IPS DF 4.7 (cell line): ENCODE results near the gene EDAR.

Source experiments
- DNase-seq: peaks from one replicate; pipeline ENCODE4 v3.0.0-alpha.2; 2013; ENCODE audit warnings: low spot score; ENCODE audit errors: extremely low read depth

EDAR gene

DNA sequence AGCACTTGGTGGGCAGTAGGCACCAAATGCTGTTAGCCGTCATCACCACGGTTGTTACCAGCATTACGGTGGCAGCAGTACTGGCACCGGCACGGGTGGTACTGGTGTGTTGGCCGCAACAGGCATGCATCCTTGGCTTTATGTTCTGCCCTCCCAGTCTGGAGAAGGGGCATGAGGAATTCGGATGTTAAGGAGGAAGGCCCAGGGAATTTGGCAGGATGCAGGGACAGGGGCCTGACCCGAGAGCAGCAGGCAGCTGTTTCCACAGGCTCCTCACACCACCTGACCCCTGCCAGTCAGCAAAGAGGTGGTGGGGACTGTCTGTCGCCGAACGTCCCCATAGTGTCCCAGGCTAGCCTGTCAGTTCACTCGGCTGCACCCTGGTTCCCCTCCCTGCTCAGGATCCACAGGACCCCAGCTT lies 79.0 kb downstream of the EDAR start:
- no peak for DNase-seq

DNA sequence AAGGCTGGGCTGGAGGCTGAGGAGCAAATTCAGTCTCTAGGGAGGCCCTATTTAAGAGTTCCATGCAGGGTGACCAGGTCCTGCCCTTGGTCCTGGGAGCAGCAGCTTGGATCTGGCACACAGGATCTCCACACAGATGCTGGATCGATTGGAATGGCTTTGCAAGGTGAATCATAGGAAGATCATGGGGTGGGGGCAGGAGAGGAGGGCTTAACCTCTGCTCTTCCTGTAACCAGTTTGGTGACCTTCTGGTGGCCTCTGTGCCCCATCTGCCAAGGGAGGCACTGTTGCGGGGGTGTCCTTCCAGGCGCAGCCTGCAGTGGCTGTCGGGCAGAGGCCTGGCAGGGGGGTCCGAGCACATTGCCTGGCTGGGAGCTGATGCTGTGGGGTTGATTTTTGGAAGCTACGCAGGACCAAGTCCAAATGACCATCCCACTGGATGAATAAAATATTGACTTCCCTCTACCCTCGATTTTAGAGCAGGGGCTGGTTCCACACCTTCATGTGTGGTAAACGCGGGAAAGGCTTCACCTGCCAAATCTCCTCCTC lies 79.7 kb downstream of the EDAR start:
- no peak for DNase-seq

DNA sequence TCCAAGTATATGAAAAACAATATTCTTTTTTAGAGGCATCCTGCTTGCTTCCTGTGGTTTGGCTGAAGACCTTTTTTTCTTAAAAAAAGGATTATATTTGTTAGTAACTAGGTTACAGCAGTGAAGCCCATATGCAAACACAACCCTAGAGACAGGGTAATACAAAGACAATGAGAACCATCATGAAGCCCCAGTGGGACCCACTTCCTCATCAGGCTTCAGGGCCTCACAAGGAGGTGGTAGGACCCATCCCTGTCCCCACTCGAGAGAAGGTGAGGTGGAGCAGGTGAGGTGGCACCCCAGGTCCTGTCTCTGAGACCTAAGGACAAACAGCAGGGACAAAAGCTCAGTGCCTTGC lies 80.3 kb downstream of the EDAR start:
- no peak for DNase-seq

DNA sequence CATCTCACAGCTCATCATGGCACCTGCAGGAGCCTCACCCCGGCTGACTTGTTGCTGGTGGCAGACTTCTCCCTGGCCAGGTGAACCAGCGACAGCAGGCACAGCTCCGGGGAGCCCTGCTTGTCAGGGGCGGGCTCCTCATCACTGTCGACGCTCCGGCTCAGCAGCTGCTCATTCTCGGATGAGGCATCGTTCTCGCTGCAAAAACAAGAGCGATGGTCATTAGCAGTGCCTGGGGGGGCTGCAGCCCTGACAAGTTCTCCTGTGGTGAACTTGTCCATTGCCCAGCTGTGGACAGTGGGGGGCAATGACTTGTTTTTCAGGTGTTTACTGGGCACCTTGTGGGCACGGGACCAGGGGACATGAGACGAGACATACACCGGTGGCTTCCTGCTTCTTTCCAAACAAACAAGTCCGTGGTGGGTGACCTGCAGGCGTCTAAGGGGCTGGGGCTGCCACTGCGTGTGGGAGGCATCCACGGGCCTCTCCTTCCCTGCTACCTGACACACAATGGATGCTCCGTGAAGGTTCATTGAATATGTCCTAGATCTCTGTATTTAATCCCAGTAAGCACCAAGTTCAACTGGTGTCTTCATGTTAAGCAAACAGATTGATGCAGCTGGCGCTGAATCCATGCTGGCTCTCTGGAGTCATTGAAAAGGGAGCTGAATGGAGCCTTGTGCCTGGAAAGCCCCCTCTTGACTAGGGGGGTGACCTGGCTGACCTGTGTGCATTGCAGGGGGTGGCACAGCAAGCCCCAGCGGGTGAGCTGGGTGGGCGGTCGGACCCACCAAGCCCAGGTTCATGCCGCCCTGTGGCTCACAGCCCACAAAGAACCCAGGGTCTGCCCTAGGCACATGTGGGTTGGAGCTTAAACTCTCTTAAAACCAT lies 81.0 kb downstream of the EDAR start:
- DNase-seq = no peak

DNA sequence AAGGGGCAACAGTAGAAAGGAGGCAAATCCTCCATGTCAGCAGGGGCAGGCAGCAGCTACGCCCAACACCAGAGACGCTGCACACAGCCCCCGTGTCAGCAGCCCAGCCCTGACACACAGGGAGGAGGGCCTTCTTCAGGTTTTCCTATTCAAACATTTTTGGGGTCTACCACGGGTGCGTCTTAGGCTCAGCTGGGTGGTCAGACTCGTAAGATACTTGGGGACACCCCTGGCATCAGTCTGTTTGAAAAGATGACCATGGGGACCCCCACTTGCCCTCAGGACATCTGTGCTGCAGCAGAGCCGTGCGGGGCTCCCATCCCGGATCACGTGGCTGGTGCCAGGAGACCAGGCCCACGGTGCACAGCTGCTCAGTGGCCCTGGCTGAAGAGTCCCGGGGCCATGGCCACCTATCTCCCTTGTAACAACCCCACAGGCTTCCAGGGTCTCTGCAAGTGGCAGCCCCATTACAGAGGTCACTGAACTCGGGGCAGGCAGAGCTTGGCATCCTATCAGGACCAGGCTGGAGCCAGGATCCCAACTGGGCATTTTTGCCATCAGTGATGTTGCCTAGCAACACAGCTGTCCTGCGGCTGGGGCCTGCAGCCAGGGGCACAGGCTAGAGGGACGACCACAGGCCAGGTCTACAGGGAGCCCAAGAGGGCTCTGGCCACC lies 82.5 kb downstream of the EDAR start:
- no peak for DNase-seq

DNA sequence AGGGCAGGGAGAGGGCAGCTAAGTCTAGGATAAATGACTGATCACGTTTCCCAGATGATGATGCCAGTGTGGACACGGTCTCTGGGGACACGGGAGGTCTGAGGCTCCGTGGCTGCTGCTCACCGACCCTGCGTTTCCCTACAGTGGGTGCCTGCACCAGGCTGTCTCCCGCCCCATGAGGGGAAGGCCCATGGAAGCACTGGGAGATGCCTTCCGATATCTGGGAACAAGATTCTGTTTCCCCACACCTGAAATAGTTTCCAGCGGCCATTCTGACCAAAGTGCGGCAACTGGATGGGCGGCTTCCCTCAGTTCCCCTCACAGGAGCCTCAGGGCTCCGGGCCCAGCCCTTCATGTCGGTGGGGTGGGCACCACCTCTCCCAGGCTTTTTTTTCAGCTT lies 83.1 kb downstream of the EDAR start:
- DNase-seq = no peak

DNA sequence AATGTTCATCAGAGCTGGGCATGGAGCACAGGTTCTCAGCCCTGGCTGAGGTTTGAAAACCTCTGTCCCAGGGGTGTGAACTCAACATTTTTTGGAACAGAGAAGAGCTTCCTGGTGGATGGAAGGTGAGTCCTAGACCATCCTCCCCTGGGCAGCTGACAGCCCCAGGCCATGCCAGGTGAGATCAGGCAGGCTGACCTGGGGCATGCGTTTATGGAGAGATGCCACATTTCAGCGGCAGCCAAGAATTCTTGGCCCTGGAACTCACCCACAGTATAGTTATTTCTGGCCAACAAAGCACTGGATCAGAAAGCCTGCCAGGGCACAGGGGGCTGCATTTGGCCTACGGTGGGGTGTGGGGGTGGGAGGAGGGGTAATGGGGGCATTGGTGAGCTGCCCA lies 83.8 kb downstream of the EDAR start:
- no peak for DNase-seq

DNA sequence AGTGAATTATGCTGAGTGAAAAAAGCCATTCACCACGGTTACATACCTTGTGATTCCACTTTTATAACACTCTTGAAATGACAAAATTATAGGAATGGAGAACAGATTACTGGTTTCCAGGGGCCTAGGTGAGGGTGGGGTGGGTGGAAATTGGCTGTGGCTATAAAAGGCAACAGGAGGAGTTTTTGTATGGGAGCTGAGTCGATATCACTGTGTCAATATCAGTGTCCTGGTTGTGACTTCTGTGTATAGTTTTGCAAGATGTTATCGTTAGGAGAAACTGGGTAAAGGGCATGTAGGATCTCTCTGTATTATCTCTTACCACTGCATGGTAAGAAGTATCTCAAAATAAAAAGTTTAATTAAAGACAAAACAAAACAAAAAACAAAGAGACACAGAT lies 84.3 kb downstream of the EDAR start:
- DNase-seq = no peak

DNA sequence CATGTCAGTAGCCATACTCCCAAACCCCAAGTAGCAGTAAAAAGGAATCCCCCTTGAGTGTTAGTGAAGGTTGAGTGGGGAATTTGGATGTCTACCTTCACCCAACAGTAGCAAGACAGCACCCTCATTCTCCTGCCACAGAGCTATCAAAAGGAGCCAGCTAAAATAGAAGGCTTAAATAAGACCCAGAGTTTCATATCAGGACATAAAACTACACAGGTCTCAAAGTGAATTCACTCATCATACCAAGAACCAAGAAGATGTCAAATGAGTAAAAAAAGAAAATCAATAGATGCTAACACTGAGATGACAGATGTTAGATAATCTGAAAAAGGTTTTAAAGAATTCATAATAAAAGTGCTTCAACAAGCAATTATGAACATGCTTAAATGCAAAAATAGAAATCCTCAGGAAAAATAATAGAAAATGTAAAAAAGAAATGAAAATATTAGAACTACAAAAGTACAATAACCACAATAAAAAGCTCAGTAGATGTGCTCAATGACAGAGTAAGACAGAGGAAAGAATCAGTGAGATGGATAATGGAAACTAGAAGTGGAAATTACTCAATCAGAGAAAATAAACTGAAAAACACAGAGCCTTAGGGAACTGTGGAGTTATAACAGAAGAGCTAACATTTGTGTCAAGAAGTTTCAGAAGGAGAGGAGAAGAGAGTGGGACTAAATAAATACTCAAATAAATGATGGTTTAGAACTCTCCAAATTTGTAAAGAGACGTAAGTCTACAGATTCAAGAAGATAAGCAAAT lies 90.5 kb downstream of the EDAR start:
- no peak for DNase-seq

DNA sequence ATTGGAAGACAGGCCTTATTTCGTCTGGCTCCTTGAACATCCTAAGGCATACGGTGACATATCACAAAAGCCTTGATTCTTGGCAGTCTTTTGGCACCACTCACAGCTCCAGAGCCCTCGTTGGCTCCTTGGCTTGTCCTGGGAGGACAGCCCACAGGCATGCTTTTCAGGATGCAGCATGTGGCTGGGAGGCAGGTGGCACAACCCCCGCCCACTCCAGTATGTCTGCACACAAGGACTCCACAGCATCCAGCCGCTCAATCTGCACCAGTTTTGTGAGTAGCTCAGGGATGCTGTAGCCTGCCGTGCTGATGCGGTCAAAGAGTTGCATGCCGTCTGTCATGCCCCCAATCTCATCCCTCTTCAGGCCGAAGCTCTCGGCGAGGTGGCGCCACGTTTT lies 92.3 kb downstream of the EDAR start:
- DNase-seq = no peak

DNA sequence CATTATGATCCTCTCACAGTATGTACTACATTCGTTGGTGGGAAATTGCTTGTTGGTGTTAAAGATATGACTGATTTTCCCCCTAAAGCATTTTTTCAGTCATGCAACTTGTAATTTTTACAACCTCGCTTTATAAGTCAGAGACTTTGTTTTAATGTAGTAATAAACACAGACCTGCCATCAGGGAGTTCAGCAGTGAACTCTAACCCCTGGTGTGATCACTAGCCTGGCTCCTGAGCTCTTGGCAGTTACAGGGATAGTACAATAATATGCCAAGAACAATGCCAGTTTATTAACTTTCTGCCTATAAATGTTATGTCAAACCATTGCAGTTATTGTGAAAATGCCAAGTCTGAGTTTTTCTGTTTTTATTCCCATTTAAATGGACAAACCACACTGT lies 93.8 kb downstream of the EDAR start:
- no peak for DNase-seq

DNA sequence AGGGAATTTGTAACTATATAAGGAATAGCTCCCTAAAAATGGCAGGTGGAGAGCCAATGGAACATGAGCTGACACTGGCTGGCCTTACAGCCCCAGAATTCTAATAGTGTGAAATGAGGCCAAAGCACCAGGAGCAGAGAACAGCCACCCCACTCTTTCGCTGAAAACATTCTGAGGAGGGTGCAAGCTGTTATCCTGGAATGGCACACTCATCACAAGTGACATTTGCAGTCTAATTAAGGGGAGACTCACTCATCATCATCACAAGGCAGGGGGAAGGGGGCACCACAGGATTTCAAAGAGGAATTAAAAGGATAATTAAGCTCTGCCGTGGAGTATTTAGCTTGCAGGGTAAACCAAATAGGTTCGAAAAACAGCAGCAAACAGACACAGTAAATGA lies 94.3 kb downstream of the EDAR start:
- DNase-seq = no peak

DNA sequence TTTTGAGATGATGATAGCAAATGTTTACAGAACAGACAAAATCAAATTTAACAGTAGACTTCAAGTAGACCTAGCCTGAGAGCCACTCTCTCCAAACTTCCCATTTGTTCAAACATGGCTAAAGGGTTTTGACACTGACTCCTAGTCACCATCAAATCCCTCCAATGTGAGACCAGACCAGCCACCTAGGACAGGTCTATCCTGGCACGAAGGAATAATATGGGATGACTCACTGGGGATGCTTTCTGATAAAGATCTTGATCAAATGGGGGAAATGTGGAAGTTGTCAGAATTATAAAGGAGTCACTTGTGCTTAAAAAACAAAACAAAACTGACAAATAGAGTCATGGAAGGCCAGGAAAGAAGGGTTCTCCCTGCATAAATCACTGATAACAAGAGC lies 95.7 kb downstream of the EDAR start:
- no peak for DNase-seq

DNA sequence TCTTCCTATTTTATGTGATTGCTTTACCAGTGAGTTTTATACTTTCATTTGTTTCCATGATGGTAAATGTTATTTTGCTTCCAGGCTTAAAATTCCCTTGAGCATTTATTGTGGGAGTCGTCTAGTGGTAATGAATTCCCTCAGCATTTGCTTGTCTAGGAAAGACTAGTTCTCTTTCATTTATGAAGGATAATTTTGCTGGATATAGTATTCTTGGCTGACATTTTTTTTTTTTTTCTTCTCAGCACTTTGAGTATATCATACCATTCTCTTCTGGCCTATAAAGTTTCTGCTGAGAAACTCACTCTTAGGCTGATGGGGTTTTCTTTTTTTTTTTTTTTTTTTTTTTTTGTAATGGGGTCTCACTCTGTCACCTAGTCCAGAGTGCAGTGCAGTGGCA lies 99.1 kb downstream of the EDAR start:
- DNase-seq = no peak

DNA sequence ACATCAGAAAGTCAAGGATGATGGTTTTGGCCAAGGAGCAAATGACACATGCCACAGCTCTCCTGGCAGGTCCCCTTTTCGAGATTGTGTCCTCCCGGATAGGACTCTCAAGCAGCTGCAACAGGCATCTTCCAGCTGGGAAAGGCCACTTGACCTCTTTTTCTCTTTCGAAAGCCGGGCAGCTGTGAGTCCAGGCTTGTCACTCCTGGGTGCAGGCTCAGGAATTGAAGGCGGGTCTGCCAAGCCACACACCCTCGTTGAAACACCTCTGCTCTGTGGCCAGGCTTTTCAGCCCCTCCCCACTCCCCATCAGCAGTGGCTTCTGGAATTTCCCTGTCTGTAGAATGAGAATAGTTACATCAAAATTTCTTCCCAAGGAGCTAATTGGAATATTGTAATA lies 104.4 kb downstream of the EDAR start:
- DNase-seq = no peak

DNA sequence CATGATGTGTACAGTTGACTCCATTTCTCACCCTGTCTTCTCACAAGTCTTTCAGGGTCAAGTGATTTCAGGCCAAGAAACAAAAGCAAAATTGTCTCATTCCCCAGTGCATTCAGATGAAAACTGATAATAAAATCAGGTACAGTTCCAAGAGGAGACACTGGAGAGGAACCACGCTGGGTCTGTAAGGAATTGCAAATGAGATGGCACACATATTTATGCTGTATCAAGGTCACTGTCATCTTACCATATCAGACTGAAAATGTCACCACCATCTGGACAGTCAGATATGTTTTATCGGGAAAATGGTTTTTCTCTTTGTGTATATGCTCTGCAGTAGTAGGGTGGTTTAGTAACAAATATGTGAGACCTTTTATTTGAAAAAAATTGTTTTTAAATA lies 110.7 kb downstream of the EDAR start:
- DNase-seq = no peak

DNA sequence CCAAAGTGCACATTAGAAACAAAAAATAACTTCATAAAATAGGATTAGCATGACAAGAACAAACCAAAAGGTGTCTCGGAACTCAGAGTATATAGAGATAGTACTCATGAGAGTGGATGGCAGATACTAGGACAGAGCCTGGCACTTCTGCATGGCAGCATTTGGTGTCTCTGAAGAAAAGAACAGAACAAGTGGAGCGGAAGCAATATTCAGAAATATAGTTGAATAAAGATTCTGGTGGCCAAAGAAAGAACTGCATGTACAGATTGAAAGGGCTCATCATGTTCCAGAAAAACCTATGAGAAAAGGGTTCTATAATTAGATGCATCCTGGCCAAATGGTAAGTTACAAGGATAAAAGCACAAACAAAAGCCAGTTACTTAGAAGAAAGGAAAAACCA lies 111.5 kb downstream of the EDAR start:
- DNase-seq = no peak

DNA sequence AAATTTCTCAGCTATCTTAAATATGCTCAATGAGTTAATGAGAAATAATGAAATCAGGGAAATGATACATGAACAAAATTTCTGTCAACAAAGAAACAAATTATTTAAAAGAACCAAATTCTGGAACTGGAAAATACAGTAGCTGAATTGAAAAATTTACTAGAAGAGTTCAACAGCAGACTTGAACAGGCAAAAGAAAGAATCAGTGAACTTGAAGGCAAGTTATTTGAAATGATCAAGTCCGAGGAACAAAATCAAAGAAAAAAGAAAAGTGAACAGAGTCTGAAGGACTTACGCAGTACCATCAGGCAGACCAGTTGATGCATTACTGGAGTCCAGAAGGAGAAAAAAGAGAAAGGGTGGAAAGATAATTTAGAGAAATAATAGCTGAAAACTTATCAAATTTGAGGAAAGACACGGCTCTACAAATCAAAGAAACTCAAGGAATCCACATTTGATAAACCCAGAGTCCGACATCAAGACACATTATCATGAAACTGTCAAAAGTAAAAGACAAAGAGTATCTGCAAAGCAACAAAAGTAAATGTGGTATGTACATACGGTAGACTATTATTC lies 118.9 kb downstream of the EDAR start:
- DNase-seq = no peak

DNA sequence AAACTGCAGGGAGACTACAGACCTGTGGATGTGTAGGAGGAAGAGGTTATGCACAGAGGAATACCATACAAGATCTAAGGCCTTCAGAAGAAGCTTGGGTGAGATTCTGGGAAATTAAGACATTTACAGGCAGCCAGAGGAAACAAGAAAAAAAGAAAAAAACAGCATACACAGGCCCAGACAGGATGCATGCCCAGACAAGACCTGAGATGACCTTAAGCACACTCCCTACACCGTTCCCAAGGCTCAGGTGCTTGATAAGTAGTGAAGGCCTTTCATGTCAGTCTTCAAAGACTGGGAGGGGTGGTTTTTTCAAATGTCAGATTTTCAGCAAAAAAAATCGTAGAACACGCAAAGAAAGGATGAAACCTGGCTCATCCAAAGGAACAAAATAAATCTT lies 119.5 kb downstream of the EDAR start:
- no peak for DNase-seq

DNA sequence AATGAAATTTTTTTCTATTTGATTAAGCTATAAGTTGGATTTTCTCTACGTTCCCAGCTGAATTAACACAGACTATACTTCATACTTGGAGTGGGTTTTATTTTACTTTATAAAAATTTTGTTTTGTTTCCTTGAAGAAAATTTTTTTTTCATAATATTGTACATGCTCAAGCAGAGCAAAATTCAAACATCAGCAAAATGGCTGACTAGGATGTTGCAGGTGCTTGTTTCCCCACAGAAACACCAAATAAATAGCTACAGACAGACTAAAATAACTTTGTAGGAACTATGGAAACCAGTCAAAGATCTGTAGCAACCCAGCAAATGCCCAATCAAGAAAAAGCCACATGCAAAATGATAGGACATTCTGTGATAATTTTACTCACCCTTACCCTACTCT lies 120.1 kb downstream of the EDAR start:
- no peak for DNase-seq

DNA sequence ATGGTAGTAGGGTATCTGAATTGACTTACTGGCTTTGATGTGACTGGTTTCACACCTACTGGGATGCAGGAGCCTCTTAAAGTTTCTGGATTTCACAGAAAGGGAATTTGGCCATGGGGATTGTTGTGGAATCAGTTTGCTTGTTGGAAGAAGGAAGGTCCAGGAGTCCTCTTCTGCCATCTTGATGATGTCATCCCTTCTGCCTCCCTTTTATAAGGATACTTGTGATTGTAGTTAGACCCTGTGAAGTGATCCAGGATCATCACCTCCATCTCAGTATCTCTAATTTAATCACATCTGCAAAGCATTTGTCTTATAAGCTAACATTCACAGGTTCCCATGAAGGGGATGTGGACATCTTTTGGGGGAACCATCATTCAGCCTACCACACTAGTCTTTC lies 123.0 kb downstream of the EDAR start:
- no peak for DNase-seq

DNA sequence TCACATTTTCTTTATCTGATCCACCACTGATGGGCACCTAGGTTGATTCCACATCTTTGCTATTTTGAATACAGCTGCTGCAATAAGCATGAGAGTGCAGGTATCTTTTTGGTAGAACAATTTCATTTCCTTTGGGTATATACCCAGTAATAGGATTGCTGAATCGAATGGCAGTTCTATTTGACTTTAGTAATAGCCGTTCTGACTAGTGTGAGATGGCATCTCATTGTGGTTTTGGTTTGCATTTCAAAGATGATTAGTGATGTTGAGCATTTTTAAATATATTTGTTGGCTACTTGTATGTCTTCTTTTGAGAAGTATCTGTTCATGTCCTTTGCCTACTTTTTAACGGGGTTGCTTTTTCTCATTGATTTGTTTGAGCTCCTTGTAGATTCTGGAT lies 130.1 kb downstream of the EDAR start:
- DNase-seq = no peak
